Endothelial cell of umbilical vein (primary cell): ENCODE results near the gene AGTPBP1. TPM values are rescaled to one million over a fixed set of nuclear protein-coding genes. Genes with fewer than 3 reads are reported as not detected.
A peak's percentile ranks its signal among the peaks of the same experiment; 100 is the strongest.

Experiments
- BruUV-seq: library from RNA; stranded (reverse); fragments of 400-500 nt; replicated peaks from 2 replicates; lab custom pipeline; 2021; lab: Mats Ljungman, UMichigan
- CTCF ChIA-PET: fragments of 300-600, 350-600 bp; sonication (Branson Sonifier 250); formaldehyde crosslinking; loops from one replicate; lab custom pipeline; 2021; ENCODE audit warnings: antibody characterized with exemption, inconsistent platforms; lab: Charles Lee
- POLR2A ChIA-PET: fragments of 300-600, 350-600 bp; sonication (Branson Sonifier 250); formaldehyde crosslinking; loops from one replicate; lab custom pipeline; 2021; ENCODE audit warnings: antibody characterized with exemption, inconsistent platforms; lab: Charles Lee
- DNase-seq: peaks from one replicate; pipeline ENCODE4 v3.0.0-alpha.2; 2011; ENCODE audit warnings: low read depth, low spot score
- FAIRE-seq: peaks from 2 replicates; lab custom pipeline; 2011; peaks lifted over from hg19 to GRCh38; lab: Jason Lieb, UNC
- H2AFZ ChIP-seq: 2 replicates; pipeline ENCODE4 v1.6.0; 2012; ENCODE audit warnings: low read depth, low read length, control low read depth, inconsistent platforms
- H3K27ac ChIP-seq: 2 replicates; pipeline ENCODE4 v1.5.1; 2011; ENCODE audit warnings: low read depth, mild to moderate bottlenecking, control low read depth, low read length, moderate library complexity; ENCODE audit not compliant: insufficient read depth
- H3K27me3 ChIP-seq, 2 experiments: 2 replicates each; pipeline versions ENCODE4 v1.6.0 to v1.6.1; 2011; ENCODE audit warnings: low read length in 2 of 2, mixed read lengths in 1 of 2; ENCODE audit not compliant: control insufficient read depth in 2 of 2, insufficient read depth in 2 of 2
- H3K36me3 ChIP-seq, 2 experiments: 2 replicates in 1 of 2; 3 replicates in 1 of 2; pipeline ENCODE4 v1.5.1; 2011; ENCODE audit warnings: low read length in 2 of 2, mild to moderate bottlenecking in 1 of 2, moderate library complexity in 1 of 2; ENCODE audit not compliant: control insufficient read depth in 2 of 2, insufficient read depth in 2 of 2; ENCODE audit errors: extremely low read depth in 1 of 2
- H3K4me1 ChIP-seq: 3 replicates; pipeline ENCODE4 v1.5.1; 2011; ENCODE audit warnings: mild to moderate bottlenecking, low read length; ENCODE audit not compliant: control insufficient read depth, insufficient read depth; ENCODE audit errors: extremely low read depth
- H3K4me2 ChIP-seq: 2 replicates; pipeline ENCODE4 v1.6.1; 2011; ENCODE audit warnings: low read length, control low read depth, mixed read lengths; ENCODE audit not compliant: insufficient read depth
- H3K4me3 ChIP-seq, 3 experiments: fragments of 200-600 bp in 1 of 3; sonication (generic), shearing (Covaris generic) in 1 of 3; replicated peaks in 1 of 3; 2 replicates each; pipeline ENCODE4 v1.5.1; 2011 to 2016; ENCODE audit warnings: control low read depth in 3 of 3, low read length in 3 of 3, mild to moderate bottlenecking in 2 of 3, inconsistent platforms in 1 of 3, low read depth in 1 of 3, moderate library complexity in 1 of 3; ENCODE audit not compliant: insufficient read depth in 1 of 3
- H3K79me2 ChIP-seq: 2 replicates; pipeline ENCODE4 v1.6.0; 2012; ENCODE audit warnings: low read length, inconsistent platforms; ENCODE audit not compliant: control insufficient read depth, insufficient read depth
- H3K9ac ChIP-seq: replicated peaks from 2 replicates; pipeline ENCODE3; 2011; ENCODE audit warnings: low read length, control low read depth; ENCODE audit not compliant: insufficient read depth; ENCODE audit errors: extremely low read depth
- H3K9me1 ChIP-seq: replicated peaks from 3 replicates; pipeline ENCODE4 v1.6.0; 2011; ENCODE audit warnings: mild to moderate bottlenecking, low read length; ENCODE audit not compliant: control insufficient read depth, insufficient read depth; ENCODE audit errors: extremely low read depth
- H3K9me3 ChIP-seq: replicated peaks from 2 replicates; pipeline ENCODE4 v1.5.1; 2012; ENCODE audit warnings: low read length, inconsistent platforms; ENCODE audit not compliant: control insufficient read depth, insufficient read depth
- H4K20me1 ChIP-seq: replicated peaks from 2 replicates; pipeline ENCODE3; 2011; ENCODE audit warnings: mild to moderate bottlenecking, low read length; ENCODE audit not compliant: control insufficient read depth, insufficient read depth; ENCODE audit errors: extremely low read depth
- FOS ChIP-seq: IDR thresholded peaks from 2 replicates; pipeline ENCODE4 v1.6.1; 2011; ENCODE audit warnings: mild to moderate bottlenecking, low read length, moderate library complexity, borderline replicate concordance; ENCODE audit not compliant: insufficient read depth
- GATA2 ChIP-seq: IDR thresholded peaks from 2 replicates; pipeline ENCODE4 v1.7.0; 2011; ENCODE audit warnings: low read depth, mild to moderate bottlenecking, moderate library complexity, mixed read lengths, low read length; ENCODE audit not compliant: insufficient read length, insufficient read depth
- MYC ChIP-seq: IDR thresholded peaks from one replicate; pipeline ENCODE4 v1.6.1; 2011; ENCODE audit warnings: mild to moderate bottlenecking, low read depth, low read length
- POLR2A ChIP-seq: IDR thresholded peaks from 2 replicates; pipeline ENCODE4 v1.6.1; 2012; ENCODE audit warnings: low read depth, mild to moderate bottlenecking, control low read depth, low read length
- dilution Hi-C: fragments of 300-500 bp; cut with MboI; formaldehyde crosslinking; loops from one replicate; pipeline ENCODE4 v1.15.0; 2019; ENCODE audit warnings: low sequenced_read_pairs; ENCODE audit not compliant: extremely low pct_ligation_motif_present
- intact Hi-C: fragments of 100-400 bp; cut with micrococcal nuclease; formaldehyde crosslinking; loops from one replicate; pipeline ENCODE4 v1.10.0; 2022
- polyA plus RNA-seq, 4 experiments: library from polyadenylated mRNA; depleted of rRNA in 3 of 4; stranded (reverse) in 3 of 4; unstranded in 1 of 4; fragments of >200 nt; gene quantifications; 2 replicates each; pipeline versions ENCODE4 v1.2.1 to v1.2.3, GENCODE V29; 2011 to 2012; ENCODE audit warnings: missing spikeins in 1 of 4
- total RNA-seq: library from RNA; stranded (reverse); gene quantifications from 2 replicates; pipeline ENCODE4 v1.2.3, GENCODE V29; 2021

Gene AGTPBP1
- total and polyA plus RNA-seq, 2 donors (not counting 3 experiments of a cell fraction or from before 2014, with no cell fraction given) = 4.2 to 18.4 TPM

DNA sequence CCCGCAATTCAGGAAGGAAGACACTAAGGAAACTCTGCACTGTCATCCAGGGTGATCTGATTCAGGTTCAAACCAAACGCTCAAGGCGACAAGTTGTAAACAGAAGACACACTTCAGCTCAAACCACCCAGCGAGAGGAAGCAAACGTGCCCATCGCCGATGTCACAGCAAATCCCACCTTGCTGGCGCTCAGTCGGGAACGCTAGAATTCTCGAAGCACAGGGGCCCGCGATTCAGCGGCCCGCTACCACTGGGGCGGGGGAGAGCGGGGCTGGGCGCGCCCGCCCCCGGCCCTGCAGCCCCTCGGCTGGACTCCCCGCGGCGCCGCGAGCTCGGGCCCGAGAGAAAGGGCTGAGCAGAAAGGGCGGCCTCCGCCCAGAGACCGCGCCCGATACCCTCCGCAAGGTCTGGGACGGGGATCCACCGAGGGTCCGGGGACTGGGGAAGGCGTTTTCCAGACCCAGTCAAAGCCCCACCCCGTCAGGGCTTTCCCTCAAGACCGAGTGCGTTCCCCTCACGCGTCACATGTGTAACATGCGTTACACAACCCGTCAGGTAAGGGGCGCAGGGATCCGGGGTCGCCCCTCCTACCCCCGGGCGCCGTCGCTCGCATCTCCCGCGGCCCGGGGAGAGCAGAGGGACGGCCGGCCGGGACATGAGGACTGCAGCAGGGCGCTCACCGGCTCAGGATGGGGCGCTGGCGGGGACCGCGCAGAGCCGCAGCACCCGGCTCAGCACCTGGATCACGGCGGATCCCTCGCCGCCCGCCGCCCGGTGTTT is 469 bp downstream of the AGTPBP1 start:
- DNase-seq (no peak), FAIRE-seq (no peak)
- peak overlapping the region; percentile 100 for H3K4me2 ChIP-seq
- POLR2A ChIA-PET = no interaction called here
- H3K9me1 ChIP-seq = no peaks in the 10 kb centered on the region
- H3K79me2 ChIP-seq = peaks cover 18% of the 10 kb centered on the region
- no peak for TF ChIP-seq POLR2A
- TF ChIP-seq FOS = no peak
- peak; percentile 4 for TF ChIP-seq GATA2
- H3K27me3 ChIP-seq = peaks cover 11 to 16% of the 10 kb centered on the region in 2 experiments
- H2AFZ ChIP-seq = peak overlapping the region; percentile 97
- intact Hi-C loops (loop anchor here (1.0 to 10.0 kb wide), 5 partner anchors 199 to 1204 kb away; partner anchors contain the start of genes GAS1, GOLM1 and TUT7), dilution Hi-C loops (no loop called here)
- peak overlapping the region; percentile 93 to 98 (median 95) for H3K4me3 ChIP-seq
- peak overlapping the region; percentile 79 for H3K9ac ChIP-seq
- BruUV-seq = no TSS peak
- H3K4me1 ChIP-seq = peaks cover 15% of the 10 kb centered on the region
- no peaks in the 10 kb centered on the region for H3K9me3 ChIP-seq
- no peaks in the 10 kb centered on the region for H3K36me3 ChIP-seq
- H4K20me1 ChIP-seq = no peaks in the 10 kb centered on the region
- peak overlapping the region; percentile 35 for H3K27ac ChIP-seq
- CTCF ChIA-PET = interaction anchor here (0.8 to 1.4 kb wide), 4 partner anchors 43 to 132 kb away, joined by 3 to 11 read pairs (median 4); no protein-coding TSS in a partner anchor

DNA sequence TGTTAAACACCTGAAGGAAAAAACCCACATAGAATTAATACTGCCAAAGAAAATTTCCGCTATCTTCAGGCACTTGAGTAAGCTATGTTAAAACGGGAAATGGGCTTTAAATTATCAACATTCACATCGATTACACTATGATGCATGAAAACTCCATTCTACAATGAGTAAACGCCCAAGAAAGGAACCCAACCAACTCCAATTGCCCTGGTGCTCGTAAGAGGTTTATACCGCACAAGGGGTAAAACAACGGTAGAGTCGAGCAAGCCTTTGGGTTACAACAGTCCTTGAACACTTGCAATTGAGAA is 1.0 kb downstream of the AGTPBP1 start:
- FAIRE-seq (peak; percentile 80), DNase-seq (peak; percentile 62)
- Histone ChIP-seq H3K27ac (no peak overlapping the region), H3K4me1 (peaks cover 15% of the 10 kb centered on the region), H2AFZ (peak overlapping the region; percentile 97), H3K4me3 (peak overlapping the region; percentile 93 to 98 (median 95)), H3K36me3 (no peaks in the 10 kb centered on the region), H3K4me2 (peak overlapping the region; percentile 100), H3K9me1 (no peaks in the 10 kb centered on the region), H3K9me3 (no peaks in the 10 kb centered on the region), H3K79me2 (peaks cover 21% of the 10 kb centered on the region), H4K20me1 (no peaks in the 10 kb centered on the region), H3K9ac (peak overlapping the region; percentile 79), H3K27me3 (peaks cover 8 to 11% of the 10 kb centered on the region in 2 experiments)
- no peak for TF ChIP-seq MYC
- TF ChIP-seq GATA2 = peak; percentile 53
- ChIA-PET CTCF (interaction anchor here (0.8 to 1.4 kb wide), 3 partner anchors 42 to 131 kb away, joined by 3 to 11 read pairs (median 3); no protein-coding TSS in a partner anchor), POLR2A (no interaction called here)
- dilution Hi-C loops (no loop called here), intact Hi-C loops (loop anchor here (1.0 to 10.0 kb wide), 5 partner anchors 200 to 1204 kb away; partner anchors contain the start of genes GAS1, GOLM1 and TUT7)
- BruUV-seq = no TSS peak
